Neural cell (in vitro differentiated cells): ENCODE measurements around the gene GLB1L2. TPM values are rescaled to one million over a fixed set of nuclear protein-coding genes. Genes with fewer than 3 reads are reported as not detected.

Experiments used
- H2AFZ ChIP-seq: fragments of 200-600, 300-800 bp; sonication (generic), shearing (Covaris generic); 2 replicates; pipeline ENCODE4 v1.6.0; 2014; ENCODE audit warnings: low read depth, mild to moderate bottlenecking, antibody characterized with exemption, low read length, moderate library complexity
- H3F3A ChIP-seq: fragments of 200-600 bp; shearing (Covaris generic); 2 replicates; pipeline ENCODE4 v1.6.1; 2016; ENCODE audit warnings: mild to moderate bottlenecking, moderate library complexity, mixed read lengths, antibody characterized with exemption, low read length; ENCODE audit not compliant: insufficient read depth, poor library complexity, severe bottlenecking
- H3K27ac ChIP-seq: fragments of 200-600, 300-800 bp; sonication (generic), shearing (Covaris generic); 2 replicates; pipeline ENCODE4 v1.5.1; 2014; ENCODE audit warnings: mild to moderate bottlenecking, low read length, moderate library complexity
- H3K27me3 ChIP-seq: fragments of 300-800, 200-600 bp; sonication (generic), shearing (Covaris generic); 2 replicates; pipeline ENCODE4 v1.6.0; 2014; ENCODE audit warnings: mild to moderate bottlenecking, low read depth, low read length, moderate library complexity; ENCODE audit not compliant: insufficient read depth
- H3K36me3 ChIP-seq: fragments of 300-800, 200-600 bp; sonication (generic), shearing (Covaris generic); 2 replicates; pipeline ENCODE4 v1.5.1; 2014; ENCODE audit warnings: mild to moderate bottlenecking, antibody characterized with exemption, low read length, moderate library complexity; ENCODE audit not compliant: insufficient read depth
- H3K4me2 ChIP-seq: fragments of 300-800, 200-600 bp; sonication (generic), shearing (Covaris generic); 2 replicates; pipeline ENCODE4 v1.6.0; 2014; ENCODE audit warnings: mild to moderate bottlenecking, low read length
- H3K4me3 ChIP-seq: fragments of 300-800, 200-600 bp; sonication (generic), shearing (Covaris generic); 2 replicates; pipeline ENCODE4 v1.5.1; 2014; ENCODE audit warnings: mild to moderate bottlenecking, low read length, moderate library complexity
- H3K79me2 ChIP-seq: fragments of 200-600 bp; shearing (Covaris generic); replicated peaks from 2 replicates; pipeline ENCODE4 v1.6.0; 2014; ENCODE audit warnings: mild to moderate bottlenecking, low read length, moderate library complexity; ENCODE audit not compliant: insufficient read depth
- H3K9ac ChIP-seq: fragments of 300-800, 200-600 bp; sonication (generic), shearing (Covaris generic); 2 replicates; pipeline ENCODE4 v1.6.1; 2016; ENCODE audit warnings: mild to moderate bottlenecking, low read length, mixed read lengths
- H3K9me2 ChIP-seq: fragments of 200-600 bp; shearing (Covaris generic); 2 replicates; pipeline ENCODE4 v1.6.1; 2016; ENCODE audit warnings: mild to moderate bottlenecking, low read length, mixed read lengths; ENCODE audit not compliant: insufficient read depth
- H3K9me3 ChIP-seq: fragments of 200-600, 300-800 bp; sonication (generic), shearing (Covaris generic); 2 replicates; pipeline ENCODE4 v1.6.1; 2016; ENCODE audit warnings: mild to moderate bottlenecking, mixed run types, low read length, moderate library complexity, mixed read lengths
- H4K20me1 ChIP-seq: fragments of 200-600 bp; shearing (Covaris generic); 2 replicates; pipeline ENCODE4 v1.6.1; 2016; ENCODE audit warnings: mild to moderate bottlenecking, mixed run types; ENCODE audit not compliant: insufficient read depth
- EP300 ChIP-seq: fragments of 450-650 bp; conservative IDR thresholded peaks from 2 replicates; pipeline ENCODE4 v1.6.1; 2014; ENCODE audit warnings: antibody characterized with exemption, mild to moderate bottlenecking, moderate library complexity; ENCODE audit not compliant: poor library complexity, severe bottlenecking
- EZH2 ChIP-seq: fragments of 200-600, 300-800 bp; shearing (Covaris generic), sonication (generic); IDR thresholded peaks from 2 replicates; pipeline ENCODE4 v1.6.1; 2014; ENCODE audit warnings: antibody characterized with exemption, low read length, borderline replicate concordance, mild to moderate bottlenecking; ENCODE audit not compliant: insufficient read depth, poor library complexity, severe bottlenecking
- MXI1 ChIP-seq: fragments of 450-650 bp; conservative IDR thresholded peaks from 2 replicates; pipeline ENCODE4 v1.6.1; 2014; ENCODE audit warnings: antibody characterized with exemption, mild to moderate bottlenecking; ENCODE audit not compliant: poor library complexity, severe bottlenecking
- POLR2AphosphoS5 ChIP-seq: IDR thresholded peaks from 2 replicates; pipeline ENCODE4 v1.6.1; 2012
- RAD21 ChIP-seq: fragments of 450-650 bp; conservative IDR thresholded peaks from 2 replicates; pipeline ENCODE4 v1.6.1; 2014; ENCODE audit warnings: antibody characterized with exemption, mild to moderate bottlenecking, moderate library complexity
- TAF1 ChIP-seq: IDR thresholded peaks from 2 replicates; pipeline ENCODE4 v1.6.1; 2012; ENCODE audit warnings: low read depth
- polyA plus RNA-seq: library from polyadenylated mRNA; depleted of rRNA; stranded (reverse); fragments of >200 nt; gene quantifications from 2 replicates; pipeline ENCODE4 v1.2.3, GENCODE V29; 2014
- TF ChIP-seq, protein P1 (sequence below): fragments of 450-650 bp; IDR thresholded peaks from 2 replicates; pipeline ENCODE4 v1.5.1; 2014; ENCODE audit warnings: antibody characterized with exemption, mild to moderate bottlenecking, moderate library complexity; ENCODE audit not compliant: poor library complexity, severe bottlenecking
- TF ChIP-seq, protein P2 (sequence below): IDR thresholded peaks from 2 replicates; pipeline ENCODE4 v1.6.1; 2012; ENCODE audit warnings: borderline replicate concordance

Gene GLB1L2
- polyA plus RNA-seq, 1 donor from 2014 or later = 1.6 TPM

DNA sequence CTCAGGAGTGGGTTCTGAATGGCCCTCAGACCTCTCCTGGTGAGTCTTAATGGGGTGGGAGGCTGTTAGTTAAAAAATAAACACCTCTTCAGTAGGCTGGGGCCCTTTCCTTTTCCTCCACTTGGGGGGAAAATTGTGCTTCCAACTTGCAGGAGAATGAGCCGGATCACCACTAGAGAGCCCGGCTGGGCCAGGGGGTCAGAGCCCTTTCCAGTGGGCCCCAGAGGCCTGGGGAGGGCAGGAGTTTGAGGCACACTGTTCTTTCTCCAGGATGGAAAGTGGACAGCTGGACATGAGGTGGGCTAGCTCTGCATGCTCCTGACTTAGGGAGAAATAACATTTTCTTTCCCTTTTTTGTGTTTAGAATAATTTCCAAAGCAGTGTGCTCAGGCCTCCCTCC, 47.5 kb downstream of the GLB1L2 start:
- H3K36me3 ChIP-seq = no peaks in the 10 kb centered on the region

DNA sequence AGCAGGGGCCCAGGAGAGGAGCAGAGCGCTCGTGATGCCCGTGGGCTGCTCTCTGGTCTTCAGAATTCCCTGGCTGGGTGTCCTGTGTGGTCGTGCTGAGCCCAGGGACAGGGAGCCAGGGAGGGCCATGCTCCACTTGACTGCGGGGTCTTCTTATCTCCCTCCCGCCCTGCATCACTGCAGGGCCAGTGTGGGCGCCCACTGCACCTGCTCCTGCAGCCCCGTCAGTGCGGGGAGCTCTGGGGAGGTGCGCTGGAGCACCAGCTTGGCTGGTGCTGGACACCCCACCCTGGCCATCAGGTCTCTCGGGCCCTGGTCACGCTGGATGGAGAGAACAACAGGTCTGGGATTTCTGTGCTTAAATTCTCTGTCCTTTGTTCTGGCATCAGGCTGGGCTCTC, 48.4 kb downstream of the GLB1L2 start:
- no peak overlapping the region for H3K9ac ChIP-seq
- H3K79me2 ChIP-seq = no peaks in the 10 kb centered on the region
- no peaks in the 10 kb centered on the region for H3K9me3 ChIP-seq
- TF ChIP-seq EZH2 = no peak
- no peak for TF ChIP-seq MXI1
- TF ChIP-seq RAD21 = no peak
- TF ChIP-seq, protein P1, sequence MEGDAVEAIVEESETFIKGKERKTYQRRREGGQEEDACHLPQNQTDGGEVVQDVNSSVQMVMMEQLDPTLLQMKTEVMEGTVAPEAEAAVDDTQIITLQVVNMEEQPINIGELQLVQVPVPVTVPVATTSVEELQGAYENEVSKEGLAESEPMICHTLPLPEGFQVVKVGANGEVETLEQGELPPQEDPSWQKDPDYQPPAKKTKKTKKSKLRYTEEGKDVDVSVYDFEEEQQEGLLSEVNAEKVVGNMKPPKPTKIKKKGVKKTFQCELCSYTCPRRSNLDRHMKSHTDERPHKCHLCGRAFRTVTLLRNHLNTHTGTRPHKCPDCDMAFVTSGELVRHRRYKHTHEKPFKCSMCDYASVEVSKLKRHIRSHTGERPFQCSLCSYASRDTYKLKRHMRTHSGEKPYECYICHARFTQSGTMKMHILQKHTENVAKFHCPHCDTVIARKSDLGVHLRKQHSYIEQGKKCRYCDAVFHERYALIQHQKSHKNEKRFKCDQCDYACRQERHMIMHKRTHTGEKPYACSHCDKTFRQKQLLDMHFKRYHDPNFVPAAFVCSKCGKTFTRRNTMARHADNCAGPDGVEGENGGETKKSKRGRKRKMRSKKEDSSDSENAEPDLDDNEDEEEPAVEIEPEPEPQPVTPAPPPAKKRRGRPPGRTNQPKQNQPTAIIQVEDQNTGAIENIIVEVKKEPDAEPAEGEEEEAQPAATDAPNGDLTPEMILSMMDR = no peak
- TF ChIP-seq POLR2AphosphoS5 = no peak
- no peak for TF ChIP-seq TAF1
- TF ChIP-seq, protein P2, sequence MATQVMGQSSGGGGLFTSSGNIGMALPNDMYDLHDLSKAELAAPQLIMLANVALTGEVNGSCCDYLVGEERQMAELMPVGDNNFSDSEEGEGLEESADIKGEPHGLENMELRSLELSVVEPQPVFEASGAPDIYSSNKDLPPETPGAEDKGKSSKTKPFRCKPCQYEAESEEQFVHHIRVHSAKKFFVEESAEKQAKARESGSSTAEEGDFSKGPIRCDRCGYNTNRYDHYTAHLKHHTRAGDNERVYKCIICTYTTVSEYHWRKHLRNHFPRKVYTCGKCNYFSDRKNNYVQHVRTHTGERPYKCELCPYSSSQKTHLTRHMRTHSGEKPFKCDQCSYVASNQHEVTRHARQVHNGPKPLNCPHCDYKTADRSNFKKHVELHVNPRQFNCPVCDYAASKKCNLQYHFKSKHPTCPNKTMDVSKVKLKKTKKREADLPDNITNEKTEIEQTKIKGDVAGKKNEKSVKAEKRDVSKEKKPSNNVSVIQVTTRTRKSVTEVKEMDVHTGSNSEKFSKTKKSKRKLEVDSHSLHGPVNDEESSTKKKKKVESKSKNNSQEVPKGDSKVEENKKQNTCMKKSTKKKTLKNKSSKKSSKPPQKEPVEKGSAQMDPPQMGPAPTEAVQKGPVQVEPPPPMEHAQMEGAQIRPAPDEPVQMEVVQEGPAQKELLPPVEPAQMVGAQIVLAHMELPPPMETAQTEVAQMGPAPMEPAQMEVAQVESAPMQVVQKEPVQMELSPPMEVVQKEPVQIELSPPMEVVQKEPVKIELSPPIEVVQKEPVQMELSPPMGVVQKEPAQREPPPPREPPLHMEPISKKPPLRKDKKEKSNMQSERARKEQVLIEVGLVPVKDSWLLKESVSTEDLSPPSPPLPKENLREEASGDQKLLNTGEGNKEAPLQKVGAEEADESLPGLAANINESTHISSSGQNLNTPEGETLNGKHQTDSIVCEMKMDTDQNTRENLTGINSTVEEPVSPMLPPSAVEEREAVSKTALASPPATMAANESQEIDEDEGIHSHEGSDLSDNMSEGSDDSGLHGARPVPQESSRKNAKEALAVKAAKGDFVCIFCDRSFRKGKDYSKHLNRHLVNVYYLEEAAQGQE = no peak
- H3K27me3 ChIP-seq = no peaks in the 10 kb centered on the region
- no peak overlapping the region for H3K4me2 ChIP-seq
- no peaks in the 10 kb centered on the region for H3K9me2 ChIP-seq
- H3K36me3 ChIP-seq = no peaks in the 10 kb centered on the region
- H3K4me3 ChIP-seq = no peak overlapping the region
- H2AFZ ChIP-seq = no peak overlapping the region
- no peaks in the 10 kb centered on the region for H3F3A ChIP-seq
- no peak overlapping the region for H3K27ac ChIP-seq
- H4K20me1 ChIP-seq = no peaks in the 10 kb centered on the region

More for the DNA sequence above, 47.5 kb downstream of the GLB1L2 start:
- no peaks in the 10 kb centered on the region for H3K9me2 ChIP-seq
- no peak overlapping the region for H3K9ac ChIP-seq
- H3K4me3 ChIP-seq = no peak overlapping the region
- no peak overlapping the region for H3K4me2 ChIP-seq
- no peak overlapping the region for H2AFZ ChIP-seq
- H3K27ac ChIP-seq = no peak overlapping the region
- H4K20me1 ChIP-seq = no peaks in the 10 kb centered on the region
- no peaks in the 10 kb centered on the region for H3F3A ChIP-seq
- TF ChIP-seq TAF1 = no peak
- TF ChIP-seq, protein P2 = no peak
- no peak for TF ChIP-seq EP300
- TF ChIP-seq POLR2AphosphoS5 = no peak
- TF ChIP-seq, protein P1 = no peak
- H3K27me3 ChIP-seq = no peaks in the 10 kb centered on the region
- no peaks in the 10 kb centered on the region for H3K9me3 ChIP-seq
- H3K79me2 ChIP-seq = no peaks in the 10 kb centered on the region
